ENCODE data around the gene SMIM1.
"Not testable (repeated sequence)": the region's sequence is repeated elsewhere in the genome, so short reads cannot be mapped to it uniquely, and the experiment has no call there.

Gene SMIM1

DNA sequence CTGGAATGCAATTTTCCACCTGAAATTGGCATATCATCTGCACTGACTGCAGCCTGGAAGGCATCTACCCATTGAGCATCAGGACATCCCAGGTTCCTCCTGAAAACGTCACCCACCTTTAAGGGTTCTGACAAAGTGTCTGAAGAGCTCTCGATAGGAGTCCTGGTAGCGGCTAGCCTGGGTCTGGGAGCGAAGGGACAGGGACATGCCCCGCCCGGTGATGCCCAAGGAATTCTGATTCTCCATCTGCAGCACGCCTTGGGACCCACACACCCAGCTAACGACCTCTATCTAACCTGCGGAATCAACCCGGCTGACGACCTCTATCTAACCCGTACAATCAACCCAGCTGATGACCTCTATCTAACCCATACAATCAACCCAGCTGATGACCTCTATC lies 33.6 kb upstream of the SMIM1 start:
- DNase-seq = no peak

DNA sequence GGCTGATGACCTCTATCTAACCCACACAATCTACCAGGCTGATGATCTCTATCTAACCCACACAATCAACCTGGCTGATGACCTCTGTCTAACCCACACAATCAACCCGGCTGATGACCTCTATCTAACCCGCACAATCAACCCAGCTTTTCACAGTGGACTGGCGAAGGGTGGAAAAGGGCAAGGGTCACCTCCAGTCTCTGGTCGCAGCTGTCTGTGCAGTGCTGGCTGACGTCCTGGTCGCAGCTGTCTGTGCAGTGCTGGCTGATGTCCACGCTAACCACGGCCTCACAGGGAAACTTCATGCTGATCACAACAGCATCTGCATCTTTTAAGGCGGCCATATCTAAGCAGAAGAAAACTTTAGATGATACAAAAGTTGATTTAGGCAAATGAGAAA lies 32.5 kb upstream of the SMIM1 start:
- no peak for DNase-seq

DNA sequence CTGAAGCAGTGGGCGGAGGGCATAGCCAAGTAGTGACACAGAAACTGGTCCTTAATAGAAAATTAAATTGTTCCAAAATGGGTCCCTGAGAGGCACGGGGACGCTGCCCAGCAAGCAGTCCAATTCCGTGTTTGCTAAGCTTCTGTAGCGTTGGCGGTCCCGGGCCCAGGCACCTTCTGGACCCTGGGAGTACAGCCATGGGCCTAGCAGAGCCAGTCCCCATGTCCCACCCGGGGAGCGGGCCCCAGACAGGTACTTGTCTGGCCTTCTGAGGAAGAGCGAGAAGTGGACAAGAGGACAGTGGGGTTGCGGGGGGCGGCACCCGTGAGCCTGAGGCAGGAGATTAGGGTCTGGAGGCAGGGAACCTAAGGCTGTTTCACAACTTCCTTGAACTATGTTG lies 31.8 kb upstream of the SMIM1 start:
- no peak for DNase-seq

DNA sequence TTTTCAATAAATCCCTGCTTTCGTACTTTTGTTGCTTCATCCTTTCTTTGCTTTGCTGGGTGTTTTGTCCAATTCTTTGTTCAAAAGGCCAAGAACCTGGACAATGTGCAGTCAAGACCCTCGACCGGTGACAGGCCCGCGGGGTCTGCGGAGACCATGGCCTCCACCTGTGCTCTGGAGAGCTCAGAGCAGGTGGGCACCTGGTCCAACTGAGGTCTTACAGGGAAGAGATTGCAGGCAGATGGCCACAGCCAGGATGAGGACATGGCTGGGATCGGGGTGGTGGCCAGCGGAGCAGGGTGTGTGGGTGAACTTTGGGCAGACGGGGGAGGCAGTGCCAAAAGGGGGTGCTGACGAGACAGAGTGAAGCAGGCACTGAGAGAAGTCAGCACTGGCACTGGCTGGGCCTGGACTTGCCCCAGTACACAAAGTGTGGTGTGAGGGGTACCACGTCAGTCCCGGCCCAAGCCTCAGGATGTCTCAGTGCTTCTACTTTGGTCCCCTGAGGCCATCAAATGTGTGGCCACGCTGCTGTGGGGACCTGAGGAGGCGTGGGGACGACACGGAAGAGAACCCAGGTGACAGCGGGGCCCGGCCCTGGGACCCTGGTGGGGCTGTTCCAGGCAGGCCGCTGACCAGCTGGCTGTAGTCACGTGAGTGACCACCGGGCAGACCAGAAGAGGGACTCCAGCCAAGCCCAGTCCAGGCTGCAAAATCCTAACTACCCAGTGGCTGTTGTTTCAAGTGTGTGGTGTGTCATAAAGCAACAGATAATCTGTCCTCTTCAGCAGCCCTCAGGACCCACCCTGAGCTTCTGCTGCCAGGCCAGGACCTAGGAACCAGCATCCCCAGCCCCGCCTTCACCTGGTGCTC lies 30.7 kb upstream of the SMIM1 start:
- DNase-seq = no peak

DNA sequence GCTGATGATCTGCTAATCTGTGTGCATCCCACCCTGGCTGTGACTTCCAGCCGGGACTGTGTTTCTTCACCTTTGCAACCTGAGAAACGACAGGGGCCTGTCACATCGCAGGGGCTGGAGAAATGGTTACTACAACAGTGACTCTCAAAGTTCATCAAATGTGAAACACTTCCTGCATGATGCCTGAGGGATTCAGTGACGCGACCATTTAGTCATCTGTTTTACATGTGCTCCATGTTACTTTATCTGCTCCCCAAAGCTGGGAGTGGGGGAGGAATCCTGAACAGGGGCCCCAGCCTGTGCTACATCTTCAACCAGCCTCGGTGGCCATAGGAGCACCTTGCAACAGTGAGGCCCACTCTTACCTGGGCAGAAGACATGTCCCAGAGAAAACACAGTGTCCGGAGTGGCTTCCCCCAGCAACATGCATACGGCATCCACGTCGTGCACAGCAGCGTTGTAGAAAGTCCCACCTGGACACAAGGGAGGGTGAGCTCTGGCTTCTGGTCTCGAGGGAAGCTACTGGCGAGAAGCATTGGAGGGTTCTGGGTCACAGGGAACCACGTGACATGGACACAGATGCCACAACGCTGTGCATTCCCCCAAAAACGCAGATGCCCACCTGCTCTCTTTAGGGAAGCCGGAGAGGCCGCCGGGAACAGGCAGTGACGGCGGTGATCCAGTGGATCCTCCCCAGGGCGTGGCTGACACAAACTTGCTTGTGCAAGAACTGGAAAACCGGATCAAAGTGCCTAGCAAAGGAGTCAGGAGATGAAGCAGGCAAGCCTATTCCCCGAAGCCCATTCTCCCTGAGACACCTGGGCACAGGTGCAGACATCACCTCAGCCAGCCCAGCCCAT lies 29.9 kb upstream of the SMIM1 start:
- DNase-seq = no peak

DNA sequence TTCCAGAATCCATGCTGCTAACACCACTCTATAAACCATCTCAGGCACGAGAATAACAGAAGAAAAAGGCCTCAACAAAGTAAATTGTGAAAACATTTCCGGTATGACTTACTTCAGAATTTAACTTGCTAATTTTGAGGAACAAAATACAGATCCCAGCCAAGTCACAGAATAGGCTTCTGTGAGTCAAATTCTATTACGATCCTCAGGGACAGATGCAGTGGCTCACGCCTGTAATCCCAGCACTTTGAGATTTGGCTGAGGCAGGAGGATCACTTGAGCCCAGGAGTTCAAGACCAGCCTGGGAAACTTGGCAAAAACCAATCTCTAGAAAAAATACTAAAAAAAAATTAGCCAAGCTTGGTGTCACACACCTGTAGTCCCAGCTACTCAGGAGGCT lies 29.1 kb upstream of the SMIM1 start:
- DNase-seq = no peak

DNA sequence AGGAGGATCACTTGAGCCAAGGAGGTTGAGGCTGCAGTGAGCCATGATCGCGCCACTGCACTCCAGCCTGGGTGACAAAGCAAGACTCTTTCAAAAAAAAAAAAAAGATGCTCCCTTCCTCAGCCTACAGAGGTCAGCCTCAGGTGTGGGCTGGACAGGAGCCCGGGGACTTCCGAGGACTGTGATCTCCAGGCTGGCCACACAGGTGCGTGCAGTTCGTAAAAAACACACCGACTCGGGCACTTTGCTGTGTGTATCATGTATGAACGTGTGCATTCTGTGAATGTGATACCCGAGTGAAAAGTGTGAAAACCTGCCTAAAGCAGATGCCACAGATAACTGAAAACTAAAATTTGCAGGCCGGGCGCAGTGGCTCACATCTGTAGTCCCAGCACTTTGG lies 28.7 kb upstream of the SMIM1 start:
- no peak for DNase-seq

DNA sequence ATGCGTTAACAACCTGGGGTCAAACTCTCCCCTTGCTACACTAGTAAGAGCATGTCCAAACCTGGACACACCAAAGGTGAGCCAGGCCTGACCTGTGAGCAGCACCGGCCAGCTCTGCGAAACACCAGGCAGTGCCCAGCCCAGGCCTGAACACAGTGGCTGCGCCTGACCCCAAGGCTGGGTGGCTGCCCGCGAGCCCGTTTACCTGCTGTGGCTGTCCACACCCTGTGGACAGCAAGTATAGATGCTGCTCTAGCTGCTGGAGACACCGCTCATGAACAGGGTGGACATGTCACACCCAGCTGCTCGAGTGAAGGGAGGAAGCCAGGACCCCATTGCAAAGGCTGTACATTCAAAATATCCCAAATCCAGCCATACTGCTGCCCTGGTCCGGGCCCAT lies 27.9 kb upstream of the SMIM1 start:
- DNase-seq = no peak

DNA sequence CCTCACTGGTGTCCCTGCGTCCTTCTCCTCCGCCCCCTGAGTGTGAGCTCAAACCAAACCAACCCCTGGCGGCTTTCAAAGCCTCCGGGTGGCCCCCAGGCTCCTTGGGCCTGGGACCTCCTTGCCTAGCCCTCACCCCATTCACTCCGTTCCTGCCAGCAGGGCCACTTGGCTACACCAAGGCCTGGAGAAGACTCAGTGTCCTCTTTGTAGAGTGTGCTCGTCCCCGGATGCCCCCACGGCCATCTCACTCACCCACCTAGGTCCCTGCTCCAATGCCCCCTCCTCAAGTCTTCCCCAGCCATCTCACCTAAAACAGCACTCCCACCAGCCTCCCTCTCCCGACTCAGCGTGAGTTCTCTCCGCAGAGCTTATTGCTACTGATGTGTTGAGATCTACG lies 27.5 kb upstream of the SMIM1 start:
- DNase-seq = no peak

DNA sequence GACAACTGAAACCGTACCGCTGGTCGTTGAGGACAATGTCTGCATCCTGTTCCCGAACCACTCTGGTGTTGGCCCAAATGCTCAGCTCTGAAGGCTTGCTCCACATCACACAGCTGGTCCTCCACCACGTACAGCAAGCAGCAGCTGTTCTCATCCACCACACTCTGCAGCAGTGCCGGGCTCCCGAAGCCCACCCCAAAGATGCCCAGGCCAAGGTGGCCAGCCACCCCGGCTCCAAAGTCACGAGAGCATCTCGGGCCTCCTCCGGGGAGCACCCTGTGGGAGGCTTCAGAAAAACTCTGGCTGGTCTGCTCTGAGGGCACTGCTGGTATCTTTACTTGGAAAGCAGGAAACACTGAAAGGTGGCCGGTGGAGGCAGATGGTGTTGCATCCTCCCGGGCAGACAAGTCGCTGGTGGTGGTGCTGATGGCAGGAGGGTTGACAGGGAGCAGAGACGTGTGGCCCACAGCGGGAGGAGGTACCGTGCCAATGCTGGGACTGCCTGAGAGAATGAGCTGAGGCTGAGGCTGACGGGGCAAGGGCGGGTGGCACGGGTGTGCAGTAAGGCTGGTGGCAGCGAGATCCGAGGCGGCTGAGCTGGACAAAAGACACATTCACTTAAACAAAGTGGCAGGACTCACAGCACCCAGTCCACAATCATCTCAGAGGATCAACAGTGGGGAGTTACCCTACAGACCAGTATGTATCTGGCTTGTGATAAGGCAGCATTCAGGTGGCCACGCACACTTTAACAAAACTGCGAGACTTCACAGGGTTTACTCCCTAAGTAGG lies 26.8 kb upstream of the SMIM1 start:
- DNase-seq = no peak

DNA sequence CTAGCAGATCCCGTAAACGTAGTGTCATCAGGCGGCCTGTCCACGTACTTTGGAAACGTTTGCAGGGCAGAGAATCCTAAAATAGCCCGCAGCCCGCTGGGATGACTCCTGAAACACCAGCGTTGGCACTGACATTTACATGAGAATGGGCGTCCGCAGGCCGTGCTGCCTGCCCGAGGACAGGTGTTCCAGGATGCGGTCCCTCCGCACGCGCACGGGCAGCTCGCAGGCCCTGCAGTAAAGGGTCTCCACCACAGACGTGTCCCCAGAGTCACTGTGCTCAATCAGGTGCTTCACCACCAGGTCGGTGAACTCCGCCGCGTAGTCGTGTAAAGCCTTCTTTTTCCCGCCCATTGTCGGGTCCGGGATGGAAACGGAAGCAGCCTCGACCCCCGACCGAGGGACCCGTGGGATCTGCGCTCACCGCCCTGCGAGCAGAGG lies 26.1 kb upstream of the SMIM1 start:
- no peak for DNase-seq

DNA sequence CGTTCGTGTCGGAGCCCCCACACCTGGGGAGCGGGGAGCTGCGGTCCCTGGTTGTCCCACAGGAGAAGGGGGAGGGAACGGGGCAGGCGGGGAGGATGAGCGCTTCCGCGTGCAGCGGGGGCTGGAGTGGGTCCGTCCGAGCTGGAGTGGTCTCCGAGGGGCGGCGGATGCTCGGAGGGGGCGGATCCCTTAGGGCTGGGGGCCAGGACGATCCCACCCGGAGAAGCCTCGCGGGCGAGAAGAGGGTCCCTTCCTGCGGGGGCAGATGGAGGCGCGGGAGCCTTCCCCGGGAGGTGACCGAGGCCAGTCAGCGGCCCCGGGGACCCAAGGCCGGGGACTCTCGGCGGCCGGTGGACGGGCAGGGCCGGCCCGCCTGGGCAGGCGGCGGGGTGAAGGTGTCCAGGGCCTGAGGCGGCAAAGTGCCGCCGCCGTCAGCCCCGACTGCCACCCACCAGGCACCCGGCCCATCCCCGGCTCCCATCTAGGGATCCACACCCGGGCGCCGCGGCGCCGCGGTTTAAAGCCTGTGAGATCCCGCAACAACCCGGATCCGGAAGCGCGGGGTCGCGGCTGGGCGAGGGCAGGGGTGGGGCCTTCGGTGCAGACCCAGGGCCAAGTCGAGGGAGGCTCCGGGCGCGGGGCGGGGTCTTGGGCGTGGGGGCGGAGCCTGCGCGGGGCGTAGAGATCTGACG lies 25.6 kb upstream of the SMIM1 start:
- no peak for DNase-seq

DNA sequence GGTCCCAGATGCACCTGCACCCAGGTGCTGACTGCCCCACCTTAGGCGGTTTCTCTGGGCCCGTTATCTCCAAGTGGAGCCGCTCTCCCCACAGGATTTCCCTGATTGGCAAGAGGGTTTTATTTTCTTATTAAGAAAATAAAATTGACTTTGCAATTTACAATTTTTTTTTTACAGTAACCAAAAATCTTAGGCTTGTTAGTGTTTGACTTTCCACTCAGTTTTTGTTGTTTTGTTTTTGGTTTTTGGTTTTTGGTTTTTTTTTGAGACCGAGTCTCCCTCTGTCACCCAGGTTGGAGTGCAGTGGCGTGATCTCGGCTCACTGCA lies 25.1 kb upstream of the SMIM1 start:
- DNase-seq = no peak

DNA sequence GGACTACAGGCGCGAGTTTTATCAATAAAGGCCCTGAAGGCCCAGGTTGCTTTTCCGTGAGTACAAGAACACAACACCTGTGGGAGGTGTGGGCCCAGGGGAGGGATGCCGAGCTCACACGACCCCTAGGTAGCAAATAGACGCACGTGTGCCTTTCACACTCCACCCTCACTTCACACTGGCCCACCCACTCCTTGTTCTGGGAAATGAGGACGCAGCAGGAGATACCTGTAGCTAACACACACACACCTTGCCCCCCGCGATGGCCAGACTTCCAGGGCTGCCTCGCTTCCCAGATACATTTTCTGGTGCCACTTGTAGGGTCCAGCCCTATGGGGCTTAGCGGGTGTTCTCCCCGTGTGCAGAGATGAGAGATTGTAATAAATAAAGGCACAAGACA lies 24.6 kb upstream of the SMIM1 start:
- no peak for DNase-seq

DNA sequence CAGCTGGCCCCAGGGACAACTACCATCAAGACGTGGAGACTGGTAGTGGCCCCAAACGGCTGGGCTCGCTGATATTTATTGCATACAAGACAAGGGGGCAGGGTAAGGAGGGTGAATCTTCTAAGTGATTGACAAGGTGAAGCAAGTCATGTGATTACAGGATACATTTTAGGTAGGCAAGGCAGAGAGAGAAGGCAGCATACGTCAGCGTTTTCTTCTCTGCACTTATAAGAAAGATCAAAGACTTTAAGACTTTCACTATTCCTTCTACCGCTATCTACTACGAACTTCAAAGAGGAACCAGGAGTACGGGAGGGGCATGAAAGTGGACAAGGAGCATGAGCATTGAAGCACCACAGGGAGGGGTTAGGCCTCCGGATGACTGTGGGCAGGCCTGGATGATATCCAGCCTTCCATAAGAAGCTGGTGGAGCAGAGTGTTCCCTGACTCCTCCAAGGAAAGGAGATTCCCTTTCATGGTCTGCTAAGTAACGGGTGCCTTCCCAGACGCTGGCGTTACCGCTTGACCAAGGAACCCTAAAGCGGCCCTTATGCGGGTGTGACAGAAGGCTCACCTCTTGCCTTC lies 24.1 kb upstream of the SMIM1 start:
- DNase-seq = not testable (repeated sequence)

DNA sequence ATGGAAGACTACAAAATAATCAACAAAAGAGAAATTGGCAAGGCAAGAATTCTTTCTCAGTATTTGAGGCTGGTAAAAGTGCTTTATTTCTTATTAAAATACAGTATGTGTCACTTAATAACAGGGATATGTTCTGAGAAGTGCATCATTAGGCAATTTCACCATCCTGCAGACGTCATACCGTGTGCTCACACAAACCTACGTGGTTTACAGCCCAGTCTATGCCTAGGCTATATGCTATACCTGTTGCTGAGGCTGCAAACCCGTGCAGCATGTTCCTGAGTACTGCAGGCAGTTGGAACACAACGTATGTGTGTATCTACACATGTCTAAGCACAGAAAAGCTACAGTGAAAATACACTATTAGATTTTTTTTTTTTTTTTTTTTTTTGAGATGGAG lies 23.0 kb upstream of the SMIM1 start:
- no peak for DNase-seq

DNA sequence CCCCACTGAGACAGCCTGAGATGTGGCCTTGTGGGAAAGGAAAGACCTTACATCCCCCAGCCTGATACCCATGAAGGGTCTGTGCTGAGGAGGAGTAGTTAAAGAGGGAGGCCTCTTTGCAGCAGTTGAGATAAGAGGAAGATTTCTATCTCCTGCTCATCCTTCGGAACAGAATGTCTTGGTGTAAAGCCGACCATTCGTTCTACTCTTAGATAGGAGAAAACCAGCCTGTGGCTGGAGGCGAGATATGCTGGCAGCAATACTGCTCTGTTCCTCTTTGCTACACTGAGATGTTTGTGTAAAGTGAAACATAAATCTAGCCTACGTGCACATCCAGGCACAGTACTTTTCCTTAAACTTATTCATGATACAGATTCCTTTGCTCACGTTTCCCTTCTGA lies 21.8 kb upstream of the SMIM1 start:
- no peak for DNase-seq

DNA sequence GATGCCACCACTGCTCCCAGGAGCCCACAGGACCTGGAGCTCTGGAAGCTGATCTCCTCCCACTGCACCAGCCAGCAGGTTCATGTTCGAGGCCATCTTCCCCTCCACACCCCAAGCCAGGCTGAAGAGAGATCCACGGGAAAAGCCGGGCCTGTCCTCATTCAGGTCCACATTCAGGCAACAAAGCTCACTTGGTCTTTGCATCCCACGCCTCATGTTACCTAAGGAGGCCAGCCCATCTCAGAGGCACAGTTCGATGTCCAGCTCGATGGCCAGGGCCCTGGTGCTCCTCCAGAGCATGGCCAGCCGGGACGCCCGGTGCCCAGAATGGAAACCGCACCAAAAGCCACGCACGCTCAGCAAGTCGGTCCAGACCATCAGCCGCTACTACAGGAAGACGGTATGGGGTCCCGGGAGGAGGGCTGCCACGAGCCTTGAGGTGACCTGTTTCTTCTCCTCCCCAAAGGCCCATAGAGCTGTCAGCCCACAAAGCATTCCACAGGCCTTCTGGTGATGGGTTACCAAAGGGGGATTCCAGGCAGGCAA lies 20.1 kb upstream of the SMIM1 start, which contains the start of gene CCDC27:
Gene CCDC27 (plus strand): TSS at position 51 of the 546 bp plus-strand sequence. CDS start 32 bp downstream, at position 83.
- no peak for DNase-seq

DNA sequence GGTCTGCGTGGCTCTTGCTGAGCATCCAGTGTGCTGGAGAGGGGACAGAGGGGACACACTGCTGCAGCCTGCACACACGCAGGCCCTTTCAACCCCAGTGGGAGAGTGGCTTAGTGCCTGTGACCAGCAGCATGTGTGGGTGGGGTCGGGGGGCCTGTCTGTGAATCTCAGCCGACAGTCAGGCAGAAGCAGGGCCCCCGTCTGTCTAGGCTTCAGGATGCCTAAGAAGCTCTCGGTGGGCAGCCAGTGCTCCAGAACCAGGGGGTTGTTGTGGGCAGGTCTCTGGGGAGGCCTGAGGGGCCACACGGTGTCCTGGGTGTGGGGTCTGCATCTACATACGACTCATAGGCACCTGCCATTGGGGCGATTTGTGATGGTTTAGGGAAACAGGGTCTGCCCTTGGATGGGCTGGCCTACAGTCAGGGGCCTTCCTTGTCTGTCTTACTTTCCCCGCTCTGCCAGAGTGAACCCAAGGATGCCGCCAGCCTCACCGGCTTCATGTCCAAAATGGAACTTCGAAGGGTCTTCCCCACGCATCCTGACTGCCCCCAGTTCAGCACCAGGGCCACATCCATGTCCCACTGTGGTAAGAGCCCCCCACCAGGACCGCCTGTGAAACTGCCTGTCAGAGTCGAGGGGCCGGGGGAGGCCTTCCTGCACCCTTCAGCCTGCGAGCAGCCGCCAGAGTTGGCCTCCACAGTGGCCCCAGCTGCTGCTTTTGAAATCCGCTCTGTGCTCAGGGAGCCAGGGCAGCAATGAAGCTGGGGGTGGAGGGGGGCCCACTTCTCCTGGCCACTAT lies 18.7 kb upstream of the SMIM1 start:
- DNase-seq = no peak

DNA sequence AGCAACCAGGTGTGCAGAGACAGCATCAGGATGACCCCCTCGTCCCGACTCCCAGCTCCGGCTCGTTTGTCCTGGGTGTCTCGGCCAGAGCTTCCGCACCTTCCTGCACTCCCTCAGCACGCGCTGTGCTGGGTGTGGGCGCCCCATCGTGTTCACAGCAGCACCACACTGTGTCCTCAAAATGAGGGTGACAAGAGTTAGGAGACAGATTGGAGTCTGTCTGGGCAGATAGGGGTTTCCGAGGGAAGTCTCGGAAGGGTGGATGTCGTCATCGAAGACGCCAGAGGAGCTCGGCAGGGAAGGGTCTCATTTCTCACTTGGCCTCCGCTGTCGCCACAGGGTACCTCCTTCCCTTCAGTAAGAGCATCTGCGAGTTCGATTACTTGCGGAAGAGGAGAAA lies 16.2 kb upstream of the SMIM1 start:
- DNase-seq = no peak

DNA sequence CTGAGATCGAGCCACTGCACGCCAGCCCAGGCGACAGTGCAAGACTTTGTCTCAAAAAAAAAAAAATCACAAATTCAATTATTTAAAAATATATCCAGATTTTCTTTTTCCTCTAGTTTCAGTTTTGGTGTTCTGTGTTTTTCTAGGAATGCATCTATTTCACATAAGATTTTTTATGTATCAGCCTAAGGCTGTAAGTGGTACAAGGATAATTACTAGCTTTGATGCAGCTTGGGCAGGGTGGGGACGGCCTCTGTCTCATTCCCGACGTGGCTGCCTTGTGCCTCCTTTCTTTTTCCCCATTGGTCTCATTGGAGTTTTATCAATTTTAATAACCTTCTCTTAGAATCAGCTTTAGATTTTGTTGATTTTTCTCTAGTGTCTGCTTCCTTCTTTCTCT lies 13.4 kb upstream of the SMIM1 start:
- DNase-seq = no peak
